SJCRH30 (cell line): ENCODE measurements around the gene MYO1B. TPM values are rescaled to one million over a fixed set of nuclear protein-coding genes. Genes with fewer than 3 reads are reported as not detected.

ENCODE experiments used
- DNase-seq, 2 experiments: peaks; one replicate each; pipeline ENCODE4 v3.0.0-alpha.2; 2015 to 2020
- H3K27ac ChIP-seq: fragments of 250-450 bp; sonication (Bioruptor Pico); 2 replicates; pipeline ENCODE4 v1.5.1; 2020; ENCODE audit warnings: mild to moderate bottlenecking, moderate library complexity
- H3K27me3 ChIP-seq: fragments of 250-450 bp; sonication (Bioruptor Pico); 2 replicates; pipeline ENCODE4 v1.5.1; 2020; ENCODE audit warnings: mild to moderate bottlenecking, moderate library complexity
- H3K36me3 ChIP-seq: fragments of 250-450 bp; sonication (Bioruptor Pico); 2 replicates; pipeline ENCODE4 v1.5.1; 2020; ENCODE audit warnings: mild to moderate bottlenecking, moderate library complexity
- H3K4me1 ChIP-seq: fragments of 250-450 bp; sonication (Bioruptor Pico); 2 replicates; pipeline ENCODE4 v1.5.1; 2020; ENCODE audit warnings: mild to moderate bottlenecking, moderate library complexity
- H3K4me3 ChIP-seq: fragments of 250-450 bp; sonication (Bioruptor Pico); 2 replicates; pipeline ENCODE4 v1.5.1; 2020; ENCODE audit warnings: mild to moderate bottlenecking, moderate library complexity
- H3K9me3 ChIP-seq: fragments of 250-450 bp; sonication (Bioruptor Pico); replicated peaks from 2 replicates; pipeline ENCODE4 v1.5.1; 2020; ENCODE audit warnings: mild to moderate bottlenecking, moderate library complexity
- total RNA-seq: library from RNA; depleted of rRNA; stranded (reverse); fragments of >200 nt; shearing (Covaris generic); gene quantifications from 2 replicates; pipeline ENCODE4 v1.2.3, GENCODE V29; 2014; rRNA removed

Gene MYO1B
- 248 and 265 TPM in 2 replicates for total RNA-seq

GRCh38 chr2:191245046-191245868 is at the start of gene MYO1B:
Gene MYO1B, plus strand, starts transcription at chr2:191245404. Its CDS starts 31,492 bp downstream, at chr2:191276896.
- peaks cover 21% of the 10 kb centered on the region for H3K4me1 ChIP-seq
- no peaks in the 10 kb centered on the region for H3K27me3 ChIP-seq
- no peaks in the 10 kb centered on the region for H3K36me3 ChIP-seq
- H3K9me3 ChIP-seq, result no peaks in the 10 kb centered on the region
- peak within 1 kb of the TSS; percentile 91 for H3K27ac ChIP-seq
- DNase-seq, result peak; percentile 96 to 98
- peak within 1 kb of the TSS; percentile 79 for H3K4me3 ChIP-seq

GRCh38 chr2:191197096-191197495 is 48.1 kb upstream of the MYO1B start:
- Histone ChIP-seq H3K9me3 (0 out of 2 replicates have a peak, but pooled peaks cover 6% of the 10 kb centered on the region), H3K36me3 (no peaks in the 10 kb centered on the region), H3K27ac (no peak overlapping the region), H3K4me3 (no peak overlapping the region), H3K27me3 (no peaks in the 10 kb centered on the region; the same call in 1 of the 2 replicates), H3K4me1 (no peaks in the 10 kb centered on the region)
- DNase-seq, result no peak

GRCh38 chr2:191198271-191198670 is 46.9 kb upstream of the MYO1B start:
- H3K36me3 ChIP-seq, result no peaks in the 10 kb centered on the region
- no peaks in the 10 kb centered on the region for H3K4me1 ChIP-seq
- H3K4me3 ChIP-seq, result no peak overlapping the region
- H3K27ac ChIP-seq, result no peak overlapping the region
- H3K27me3 ChIP-seq, result no peaks in the 10 kb centered on the region; the same call in 1 of the 2 replicates
- H3K9me3 ChIP-seq, result 0 out of 2 replicates have a peak, but pooled peaks cover 6% of the 10 kb centered on the region
- DNase-seq, result no peak

GRCh38 chr2:191199929-191200512 is 45.2 kb upstream of the MYO1B start:
- Histone ChIP-seq H3K9me3 (no peaks in the 10 kb centered on the region), H3K27ac (no peak overlapping the region), H3K4me1 (no peaks in the 10 kb centered on the region), H3K4me3 (no peak overlapping the region), H3K27me3 (no peaks in the 10 kb centered on the region; the same call in 1 of the 2 replicates), H3K36me3 (no peaks in the 10 kb centered on the region)
- DNase-seq, result no peak

- DNase-seq, result no peak
- Histone ChIP-seq H3K9me3 (no peaks in the 10 kb centered on the region), H3K27ac (no peak overlapping the region), H3K4me3 (no peak overlapping the region), H3K36me3 (no peaks in the 10 kb centered on the region), H3K27me3 (no peaks in the 10 kb centered on the region; the same call in 1 of the 2 replicates), H3K4me1 (no peaks in the 10 kb centered on the region)
Measured at GRCh38 chr2:191200910-191201309, 44.3 kb upstream of the MYO1B start.

GRCh38 chr2:191202209-191202721 is 42.9 kb upstream of the MYO1B start:
- no peak overlapping the region for H3K27ac ChIP-seq
- H3K4me1 ChIP-seq, result no peaks in the 10 kb centered on the region
- H3K9me3 ChIP-seq, result no peaks in the 10 kb centered on the region
- no peaks in the 10 kb centered on the region for H3K27me3 ChIP-seq
- no peak for DNase-seq
- H3K36me3 ChIP-seq, result no peaks in the 10 kb centered on the region
- H3K4me3 ChIP-seq, result no peak overlapping the region

GRCh38 chr2:191202881-191203397 is 42.3 kb upstream of the MYO1B start:
- DNase-seq, result peak; percentile 37 to 57
- Histone ChIP-seq H3K4me3 (no peak overlapping the region), H3K9me3 (no peaks in the 10 kb centered on the region), H3K27me3 (no peaks in the 10 kb centered on the region), H3K4me1 (no peaks in the 10 kb centered on the region), H3K27ac (no peak overlapping the region), H3K36me3 (no peaks in the 10 kb centered on the region)

- no peaks in the 10 kb centered on the region for H3K9me3 ChIP-seq
- H3K27ac ChIP-seq, result no peak overlapping the region
- no peak for DNase-seq
Measured at GRCh38 chr2:191204433-191204832, 40.8 kb upstream of the MYO1B start.

GRCh38 chr2:191206613-191207471 is 38.4 kb upstream of the MYO1B start:
- Histone ChIP-seq H3K9me3 (peaks cover 4% of the 10 kb centered on the region; the same call in 1 of the 2 replicates), H3K4me1 (peaks cover 2% of the 10 kb centered on the region; the same call in 1 of the 2 replicates), H3K27me3 (no peaks in the 10 kb centered on the region), H3K36me3 (no peaks in the 10 kb centered on the region), H3K4me3 (no peak overlapping the region), H3K27ac (no peak overlapping the region)
- peak in 1 of 2 experiments; percentile 34 for DNase-seq

More at GRCh38 chr2:191204433-191204832, 40.8 kb upstream of the MYO1B start:
- no peak overlapping the region for H3K4me3 ChIP-seq
- H3K4me1 ChIP-seq, result peaks cover 2% of the 10 kb centered on the region; the same call in 1 of the 2 replicates
- H3K36me3 ChIP-seq, result no peaks in the 10 kb centered on the region
- H3K27me3 ChIP-seq, result no peaks in the 10 kb centered on the region

- H3K4me3 ChIP-seq, result no peak overlapping the region
- H3K27ac ChIP-seq, result no peak overlapping the region
- peaks cover 14% of the 10 kb centered on the region; the same call in 1 of the 2 replicates for H3K9me3 ChIP-seq
- no peaks in the 10 kb centered on the region for H3K36me3 ChIP-seq
- peaks cover 2% of the 10 kb centered on the region; the same call in 1 of the 2 replicates for H3K4me1 ChIP-seq
- DNase-seq, result no peak
- H3K27me3 ChIP-seq, result no peaks in the 10 kb centered on the region
Measured at GRCh38 chr2:191209340-191209739, 35.9 kb upstream of the MYO1B start.

GRCh38 chr2:191212119-191212518 is 33.1 kb upstream of the MYO1B start:
- no peaks in the 10 kb centered on the region for H3K36me3 ChIP-seq
- H3K4me1 ChIP-seq, result peaks cover 2% of the 10 kb centered on the region; the same call in 1 of the 2 replicates
- no peaks in the 10 kb centered on the region for H3K27me3 ChIP-seq
- H3K9me3 ChIP-seq, result peaks cover 14% of the 10 kb centered on the region; the same call in 1 of the 2 replicates
- no peak overlapping the region for H3K27ac ChIP-seq
- H3K4me3 ChIP-seq, result no peak overlapping the region
- DNase-seq, result no peak

GRCh38 chr2:191213333-191213732 is 31.9 kb upstream of the MYO1B start:
- DNase-seq, result no peak
- no peaks in the 10 kb centered on the region for H3K27me3 ChIP-seq

GRCh38 chr2:191215230-191215629 is 30.0 kb upstream of the MYO1B start:
- H3K4me1 ChIP-seq, result peaks cover 10% of the 10 kb centered on the region
- H3K27me3 ChIP-seq, result no peaks in the 10 kb centered on the region
- no peak overlapping the region for H3K4me3 ChIP-seq
- no peak overlapping the region for H3K27ac ChIP-seq
- no peak for DNase-seq
- H3K36me3 ChIP-seq, result no peaks in the 10 kb centered on the region
- H3K9me3 ChIP-seq, result peaks cover 13% of the 10 kb centered on the region; the same call in 1 of the 2 replicates

More at GRCh38 chr2:191213333-191213732, 31.9 kb upstream of the MYO1B start:
- Histone ChIP-seq H3K4me1 (peaks cover 12% of the 10 kb centered on the region), H3K9me3 (peaks cover 14% of the 10 kb centered on the region; the same call in 1 of the 2 replicates), H3K4me3 (no peak overlapping the region), H3K36me3 (no peaks in the 10 kb centered on the region), H3K27ac (no peak overlapping the region)

- Histone ChIP-seq H3K27ac (no peak overlapping the region), H3K4me3 (no peak overlapping the region), H3K27me3 (no peaks in the 10 kb centered on the region), H3K4me1 (peaks cover 10% of the 10 kb centered on the region), H3K9me3 (peaks cover 11% of the 10 kb centered on the region; the same call in 1 of the 2 replicates), H3K36me3 (no peaks in the 10 kb centered on the region)
- DNase-seq, result no peak
Measured at GRCh38 chr2:191215666-191216065, 29.5 kb upstream of the MYO1B start.
